HEK293 (cell line): ENCODE measurements around the gene AVEN.

ENCODE experiments used
- CTCF ChIA-PET: fragments of 350-600 bp; formaldehyde crosslinking; extraction: SDS; loops from one replicate; lab custom pipeline; 2021; ENCODE audit warnings: antibody characterized with exemption; lab: Yijun Ruan, JAX
- POLR2A ChIA-PET: fragments of 300-600 bp; formaldehyde crosslinking; extraction: SDS; loops from one replicate; lab custom pipeline; 2020; ENCODE audit warnings: antibody characterized with exemption, inconsistent platforms; lab: Yijun Ruan, JAX
- H3K27ac ChIP-seq: fragments of 200-500 bp; sonication (Bioruptor generic); 2 replicates; pipeline ENCODE4 v1.5.1; 2014; ENCODE audit warnings: low read depth, low read length, control low read depth, inconsistent platforms; ENCODE audit errors: extremely low read depth
- H3K36me3 ChIP-seq, 2 experiments: fragments of 200-500 bp in 1 of 2; sonication (Bioruptor generic) in 1 of 2; 1 replicate in 1 of 2; 2 replicates in 1 of 2; pipeline ENCODE4 v1.5.1; 2014 to 2017; ENCODE audit warnings: inconsistent platforms in 2 of 2, low read length in 2 of 2; ENCODE audit not compliant: control insufficient read depth in 2 of 2, insufficient read depth in 1 of 2
- H3K4me1 ChIP-seq: fragments of 200-500 bp; sonication (Bioruptor generic); 2 replicates; pipeline ENCODE4 v1.5.1; 2014; ENCODE audit warnings: mild to moderate bottlenecking, low read length, inconsistent platforms; ENCODE audit not compliant: control insufficient read depth, insufficient read depth
- H3K4me3 ChIP-seq: 2 replicates; pipeline ENCODE4 v1.5.1; 2011; ENCODE audit warnings: low read depth, mild to moderate bottlenecking, control low read depth, low read length, moderate library complexity
- H3K9me3 ChIP-seq: fragments of 200-500 bp; sonication (Bioruptor generic); 2 replicates; pipeline ENCODE4 v1.5.1; 2014; ENCODE audit warnings: low read depth, low read length, inconsistent platforms; ENCODE audit not compliant: control insufficient read depth, insufficient read depth
- BCL11B ChIP-seq: fragments of 450-650 bp; formaldehyde crosslinking; IDR thresholded peaks from 2 replicates; pipeline ENCODE4 v1.5.1; 2016; ENCODE audit warnings: low read depth, missing biosample characterization, missing genetic modification characterization
- OVOL3 ChIP-seq: fragments of 450-650 bp; formaldehyde crosslinking; IDR thresholded peaks from 2 replicates; pipeline ENCODE4 v1.5.1; 2016; ENCODE audit warnings: missing biosample characterization, missing genetic modification characterization
- PRDM6 ChIP-seq: fragments of 450-650 bp; formaldehyde crosslinking; IDR thresholded peaks from 2 replicates; pipeline ENCODE4 v1.5.1; 2017; ENCODE audit warnings: missing biosample characterization, missing genetic modification characterization
- ZBTB44 ChIP-seq: fragments of 450-650 bp; IDR thresholded peaks from 2 replicates; pipeline ENCODE4 v1.5.1; 2018; ENCODE audit warnings: missing biosample characterization, mild to moderate bottlenecking, missing genetic modification characterization
- ZBTB48 ChIP-seq: fragments of 450-650 bp; formaldehyde crosslinking; IDR thresholded peaks from 2 replicates; pipeline ENCODE4 v1.5.1; 2016; ENCODE audit warnings: missing biosample characterization, missing genetic modification characterization
- ZBTB8A ChIP-seq: fragments of 450-650 bp; formaldehyde crosslinking; IDR thresholded peaks from 2 replicates; pipeline ENCODE4 v1.5.1; 2016; ENCODE audit warnings: missing biosample characterization, missing genetic modification characterization
- ZFP3 ChIP-seq: fragments of 450-650 bp; formaldehyde crosslinking; IDR thresholded peaks from 2 replicates; pipeline ENCODE4 v1.5.1; 2016; ENCODE audit warnings: low read depth, missing biosample characterization, missing genetic modification characterization
- ZNF112 ChIP-seq: fragments of 450-650 bp; formaldehyde crosslinking; IDR thresholded peaks from 2 replicates; pipeline ENCODE4 v1.5.0; 2017; ENCODE audit warnings: missing biosample characterization, missing genetic modification characterization
- ZNF121 ChIP-seq: fragments of 450-650 bp; formaldehyde crosslinking; IDR thresholded peaks from 2 replicates; pipeline ENCODE4 v1.5.1; 2016; ENCODE audit warnings: missing biosample characterization, missing genetic modification characterization
- ZNF202 ChIP-seq: fragments of 450-650 bp; formaldehyde crosslinking; IDR thresholded peaks from 2 replicates; pipeline ENCODE4 v1.5.1; 2016; ENCODE audit warnings: missing biosample characterization, missing genetic modification characterization, borderline replicate concordance
- ZNF221 ChIP-seq: fragments of 450-650 bp; formaldehyde crosslinking; IDR thresholded peaks from 2 replicates; pipeline ENCODE4 v1.5.1; 2017; ENCODE audit warnings: missing biosample characterization, missing genetic modification characterization, borderline replicate concordance
- ZNF26 ChIP-seq: fragments of 450-650 bp; formaldehyde crosslinking; IDR thresholded peaks from 2 replicates; pipeline ENCODE4 v1.5.1; 2016; ENCODE audit warnings: missing biosample characterization, missing genetic modification characterization
- ZNF280D ChIP-seq: fragments of 450-650 bp; formaldehyde crosslinking; IDR thresholded peaks from 2 replicates; pipeline ENCODE4 v1.5.1; 2016; ENCODE audit warnings: missing biosample characterization, missing genetic modification characterization
- ZNF292 ChIP-seq: fragments of 450-650 bp; formaldehyde crosslinking; IDR thresholded peaks from 2 replicates; pipeline ENCODE4 v1.5.1; 2016; ENCODE audit warnings: low read depth, missing biosample characterization, missing genetic modification characterization, borderline replicate concordance
- ZNF394 ChIP-seq: fragments of 450-650 bp; formaldehyde crosslinking; IDR thresholded peaks from 2 replicates; pipeline ENCODE4 v1.5.1; 2016; ENCODE audit warnings: missing biosample characterization, missing genetic modification characterization, mild to moderate bottlenecking, moderate library complexity, borderline replicate concordance
- ZNF416 ChIP-seq: fragments of 450-650 bp; formaldehyde crosslinking; IDR thresholded peaks from 2 replicates; pipeline ENCODE4 v1.5.1; 2016; ENCODE audit warnings: missing biosample characterization, missing genetic modification characterization
- ZNF423 ChIP-seq: fragments of 450-650 bp; formaldehyde crosslinking; IDR thresholded peaks from 2 replicates; pipeline ENCODE4 v1.5.1; 2016; ENCODE audit warnings: missing biosample characterization, missing genetic modification characterization
- ZNF548 ChIP-seq: fragments of 450-650 bp; formaldehyde crosslinking; IDR thresholded peaks from 2 replicates; pipeline ENCODE4 v1.5.1; 2016; ENCODE audit warnings: missing biosample characterization, missing genetic modification characterization
- ZNF561 ChIP-seq: fragments of 450-650 bp; IDR thresholded peaks from 2 replicates; pipeline ENCODE4 v1.5.1; 2018; ENCODE audit warnings: missing biosample characterization, missing genetic modification characterization, borderline replicate concordance
- ZNF610 ChIP-seq: fragments of 450-650 bp; formaldehyde crosslinking; IDR thresholded peaks from 2 replicates; pipeline ENCODE4 v1.5.1; 2016; ENCODE audit warnings: missing biosample characterization, missing genetic modification characterization, borderline replicate concordance
- ZNF629 ChIP-seq: fragments of 450-650 bp; formaldehyde crosslinking; IDR thresholded peaks from 2 replicates; pipeline ENCODE4 v1.5.1; 2017; ENCODE audit warnings: missing biosample characterization, missing genetic modification characterization
- ZNF658 ChIP-seq: fragments of 450-650 bp; formaldehyde crosslinking; IDR thresholded peaks from 2 replicates; pipeline ENCODE4; 2016; ENCODE audit warnings: missing biosample characterization, missing genetic modification characterization
- ZNF664 ChIP-seq: fragments of 450-650 bp; formaldehyde crosslinking; IDR thresholded peaks from 2 replicates; pipeline ENCODE4 v1.5.1; 2016; ENCODE audit warnings: missing biosample characterization, missing genetic modification characterization
- ZNF707 ChIP-seq: fragments of 450-650 bp; formaldehyde crosslinking; IDR thresholded peaks from 2 replicates; pipeline ENCODE4 v1.5.1; 2016; ENCODE audit warnings: missing biosample characterization, missing genetic modification characterization
- ZSCAN18 ChIP-seq: fragments of 450-650 bp; formaldehyde crosslinking; IDR thresholded peaks from 2 replicates; pipeline ENCODE4 v1.5.1; 2016; ENCODE audit warnings: missing biosample characterization, missing genetic modification characterization
- ZSCAN4 ChIP-seq: fragments of 450-650 bp; formaldehyde crosslinking; IDR thresholded peaks from 2 replicates; pipeline ENCODE4 v1.5.1; 2017; ENCODE audit warnings: missing biosample characterization, missing genetic modification characterization

Gene AVEN

GRCh38 chr15:33844186-33844585 lies 194.8 kb downstream of the AVEN start:
- ChIA-PET CTCF (no interaction called here), POLR2A (no interaction called here)
- Histone ChIP-seq H3K4me3 (no peak overlapping the region), H3K27ac (no peak overlapping the region), H3K4me1 (no peaks in the 10 kb centered on the region), H3K9me3 (no peaks in the 10 kb centered on the region), H3K36me3 (no peaks in the 10 kb centered on the region)
- TF ChIP-seq ZNF26 (tag by site-specific recombination) (no peak), ZNF394 (tag by site-specific recombination) (no peak), ZSCAN4 (no peak), ZNF202 (tag by site-specific recombination) (no peak), ZNF548 (tag by site-specific recombination) (no peak), ZNF416 (tag by site-specific recombination) (no peak), ZNF121 (tag by site-specific recombination) (no peak), ZFP3 (tag by site-specific recombination) (no peak), ZBTB48 (tag by site-specific recombination) (no peak), ZSCAN18 (tag by site-specific recombination) (no peak)

GRCh38 chr15:33840615-33841014 lies 198.4 kb downstream of the AVEN start:
- POLR2A ChIA-PET: no interaction called here
- CTCF ChIA-PET: interaction anchor here (0.6 kb wide), 1 partner anchor 59 kb away, joined by 3 read pairs; no protein-coding TSS in a partner anchor
- Histone ChIP-seq H3K4me1 (no peaks in the 10 kb centered on the region), H3K9me3 (no peaks in the 10 kb centered on the region), H3K36me3 (no peaks in the 10 kb centered on the region), H3K4me3 (no peak overlapping the region), H3K27ac (no peak overlapping the region)
- TF ChIP-seq ZNF658 (tag by site-specific recombination): no peak
- no peak for TF ChIP-seq PRDM6 (tag by site-specific recombination)
- no peak for TF ChIP-seq ZNF423 (tag by site-specific recombination)
- no peak for TF ChIP-seq BCL11B (tag by site-specific recombination)
- no peak for TF ChIP-seq ZNF610 (tag by site-specific recombination)
- no peak for TF ChIP-seq ZBTB8A (tag by site-specific recombination)
- no peak for TF ChIP-seq ZNF629 (tag by site-specific recombination)
- no peak for TF ChIP-seq ZNF707
- TF ChIP-seq ZNF221 (tag by site-specific recombination): no peak
- no peak for TF ChIP-seq ZNF292
- TF ChIP-seq ZNF561 (tag by site-specific recombination): no peak
- TF ChIP-seq ZNF664 (tag by site-specific recombination): no peak
- TF ChIP-seq ZBTB44 (tag by site-specific recombination): no peak
- no peak for TF ChIP-seq ZNF280D (tag by site-specific recombination)
- no peak for TF ChIP-seq OVOL3
- no peak for TF ChIP-seq ZNF112
